Panc1 (cell line): ENCODE measurements around the gene IST1. TPM values are rescaled to one million over a fixed set of nuclear protein-coding genes. Genes with fewer than 3 reads are reported as not detected.

Experiments
- ATAC-seq: fragments of 200-7000 bp; cut with Tn5 transposase; 2 replicates; pipeline ENCODE4 v1.9.1; 2020; ENCODE audit warnings: mild to moderate bottlenecking, moderate library complexity
- BruUV-seq: library from RNA; stranded (reverse); fragments of 400-500 nt; replicated peaks from 2 replicates; lab custom pipeline; 2021; lab: Mats Ljungman, UMichigan
- CTCF ChIA-PET: fragments of 300-600 bp; sonication (Branson Sonifier 250); formaldehyde crosslinking; loops from one replicate; lab custom pipeline; 2022; ENCODE audit warnings: antibody characterized with exemption; lab: Charles Lee
- POLR2A ChIA-PET: fragments of 300-600 bp; sonication (Branson Sonifier 250); formaldehyde crosslinking; loops from one replicate; lab custom pipeline; 2022; ENCODE audit warnings: antibody characterized with exemption; lab: Charles Lee
- DNase-seq: peaks from one replicate; pipeline ENCODE4 v3.0.0-alpha.2; 2010; ENCODE audit warnings: low read depth, low spot score
- H3K27ac ChIP-seq: 2 replicates; pipeline ENCODE4 v1.5.1; 2011; ENCODE audit warnings: mild to moderate bottlenecking, low read length, inconsistent platforms
- H3K27me3 ChIP-seq: fragments of 200-500 bp; sonication (Bioruptor generic); 2 replicates; pipeline ENCODE4 v1.6.0; 2014; ENCODE audit warnings: low read length, inconsistent platforms; ENCODE audit not compliant: control insufficient read depth, insufficient read depth
- H3K36me3 ChIP-seq: fragments of 200-500 bp; sonication (Bioruptor generic); 2 replicates; pipeline ENCODE4 v1.5.1; 2014; ENCODE audit warnings: inconsistent platforms, mild to moderate bottlenecking, low read length, moderate library complexity; ENCODE audit not compliant: control insufficient read depth, insufficient read depth
- H3K4me1 ChIP-seq: 2 replicates; pipeline ENCODE4 v1.5.1; 2011; ENCODE audit warnings: inconsistent platforms, mild to moderate bottlenecking, low read length, moderate library complexity; ENCODE audit not compliant: control insufficient read depth, insufficient read depth
- H3K4me3 ChIP-seq, 2 experiments: 2 replicates each; pipeline ENCODE4 v1.5.1; 2011 to 2012; ENCODE audit warnings: low read depth in 2 of 2, low read length in 2 of 2, mild to moderate bottlenecking in 2 of 2, inconsistent platforms in 1 of 2, moderate library complexity in 1 of 2
- H3K9me3 ChIP-seq: fragments of 200-500 bp; sonication (Bioruptor generic); 2 replicates; pipeline ENCODE4 v1.5.1; 2014; ENCODE audit warnings: low read depth, mild to moderate bottlenecking, inconsistent platforms, low read length, moderate library complexity; ENCODE audit not compliant: control insufficient read depth, insufficient read depth
- POLR2AphosphoS5 ChIP-seq: IDR thresholded peaks from 2 replicates; pipeline ENCODE4 v1.6.1; 2012; ENCODE audit warnings: mild to moderate bottlenecking, low read depth, low read length, moderate library complexity
- SIN3A ChIP-seq: IDR thresholded peaks from 2 replicates; pipeline ENCODE4 v1.6.1; 2012; ENCODE audit warnings: low read depth, mild to moderate bottlenecking, low read length, moderate library complexity, borderline replicate concordance; ENCODE audit not compliant: insufficient read depth
- TCF7L2 ChIP-seq: IDR thresholded peaks from 2 replicates; pipeline ENCODE4 v1.6.1; 2011; ENCODE audit warnings: mild to moderate bottlenecking, low read depth, low read length, inconsistent platforms
- in situ Hi-C: cut with HindIII; loops from 2 replicates; pipeline ENCODE4 v1.10.0; 2016; ENCODE audit warnings: low sequenced_read_pairs, low pct_unique_long_range_greater_than_20kb
- intact Hi-C: fragments of 100-400 bp; cut with micrococcal nuclease; formaldehyde crosslinking; loops from one replicate; pipeline ENCODE4 v1.10.0; 2022; ENCODE audit not compliant: unreplicated experiment
- total RNA-seq: library from RNA; stranded (reverse); gene quantifications from one replicate; pipeline ENCODE4 v1.2.1, GENCODE V29; 2021; ENCODE audit not compliant: unreplicated experiment
- TF ChIP-seq, protein P1 (sequence below), 2 experiments: IDR thresholded peaks; 2 replicates each; pipeline ENCODE4 v1.6.1; 2011 to 2012; ENCODE audit warnings: low read depth in 2 of 2, control low read depth in 1 of 2, low read length in 1 of 2, mild to moderate bottlenecking in 1 of 2, moderate library complexity in 1 of 2; ENCODE audit not compliant: insufficient read depth in 1 of 2
- TF ChIP-seq, protein P2 (sequence below): fragments of 450-650 bp; IDR thresholded peaks from 2 replicates; pipeline ENCODE4 v1.5.1; 2017; ENCODE audit warnings: mild to moderate bottlenecking

Gene IST1
- total RNA-seq, 1 experiment from 2014 or later, result 173 TPM

DNA sequence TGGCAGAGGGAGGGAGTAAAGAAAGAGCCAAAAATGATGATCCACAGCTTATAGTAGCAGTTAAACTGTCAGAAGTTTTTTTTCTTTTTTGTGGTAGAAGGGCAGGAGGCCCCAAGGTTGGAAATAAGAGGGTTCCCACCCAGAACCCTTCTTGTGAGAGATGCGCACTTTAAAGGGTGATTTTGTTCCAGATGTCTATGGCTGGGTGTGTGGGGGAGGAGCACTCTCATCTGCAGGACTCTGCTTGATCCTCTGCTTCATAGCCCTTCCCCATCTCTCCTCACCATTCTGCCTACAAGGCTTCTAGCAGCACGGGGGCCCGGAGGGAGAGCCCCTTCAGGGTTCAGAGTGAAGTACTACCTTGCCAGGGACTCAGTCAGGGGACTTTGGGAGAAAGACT, 43.2 kb upstream of the IST1 start:
- intact Hi-C loops (no loop called here), in situ Hi-C loops (no loop called here)
- Histone ChIP-seq H3K27me3 (no peaks in the 10 kb centered on the region), H3K4me1 (no peaks in the 10 kb centered on the region; the same call in 1 of the 2 replicates), H3K36me3 (peaks cover 2% of the 10 kb centered on the region), H3K27ac (no peak overlapping the region), H3K9me3 (no peaks in the 10 kb centered on the region), H3K4me3 (no peak overlapping the region)
- ChIA-PET CTCF (no interaction called here), POLR2A (interaction anchor here (0.6 kb wide), 2 partner anchors 51 to 895 kb away, joined by 3 to 6 read pairs; no protein-coding TSS in a partner anchor)
- no TSS peak for BruUV-seq
- DNase-seq (no peak), ATAC-seq (no peak; the same call in 1 of the 2 replicates)
- TF ChIP-seq TCF7L2 (no peak), POLR2AphosphoS5 (no peak), SIN3A (no peak)
- TF ChIP-seq, protein P1, sequence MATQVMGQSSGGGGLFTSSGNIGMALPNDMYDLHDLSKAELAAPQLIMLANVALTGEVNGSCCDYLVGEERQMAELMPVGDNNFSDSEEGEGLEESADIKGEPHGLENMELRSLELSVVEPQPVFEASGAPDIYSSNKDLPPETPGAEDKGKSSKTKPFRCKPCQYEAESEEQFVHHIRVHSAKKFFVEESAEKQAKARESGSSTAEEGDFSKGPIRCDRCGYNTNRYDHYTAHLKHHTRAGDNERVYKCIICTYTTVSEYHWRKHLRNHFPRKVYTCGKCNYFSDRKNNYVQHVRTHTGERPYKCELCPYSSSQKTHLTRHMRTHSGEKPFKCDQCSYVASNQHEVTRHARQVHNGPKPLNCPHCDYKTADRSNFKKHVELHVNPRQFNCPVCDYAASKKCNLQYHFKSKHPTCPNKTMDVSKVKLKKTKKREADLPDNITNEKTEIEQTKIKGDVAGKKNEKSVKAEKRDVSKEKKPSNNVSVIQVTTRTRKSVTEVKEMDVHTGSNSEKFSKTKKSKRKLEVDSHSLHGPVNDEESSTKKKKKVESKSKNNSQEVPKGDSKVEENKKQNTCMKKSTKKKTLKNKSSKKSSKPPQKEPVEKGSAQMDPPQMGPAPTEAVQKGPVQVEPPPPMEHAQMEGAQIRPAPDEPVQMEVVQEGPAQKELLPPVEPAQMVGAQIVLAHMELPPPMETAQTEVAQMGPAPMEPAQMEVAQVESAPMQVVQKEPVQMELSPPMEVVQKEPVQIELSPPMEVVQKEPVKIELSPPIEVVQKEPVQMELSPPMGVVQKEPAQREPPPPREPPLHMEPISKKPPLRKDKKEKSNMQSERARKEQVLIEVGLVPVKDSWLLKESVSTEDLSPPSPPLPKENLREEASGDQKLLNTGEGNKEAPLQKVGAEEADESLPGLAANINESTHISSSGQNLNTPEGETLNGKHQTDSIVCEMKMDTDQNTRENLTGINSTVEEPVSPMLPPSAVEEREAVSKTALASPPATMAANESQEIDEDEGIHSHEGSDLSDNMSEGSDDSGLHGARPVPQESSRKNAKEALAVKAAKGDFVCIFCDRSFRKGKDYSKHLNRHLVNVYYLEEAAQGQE (IDR thresholded peaks at IDR 0.05; ENCODE audit: insufficient read depth in 1 of 2, low read depth in 2 of 2, low read length in 1 of 2), result no peak
- TF ChIP-seq, protein P2, sequence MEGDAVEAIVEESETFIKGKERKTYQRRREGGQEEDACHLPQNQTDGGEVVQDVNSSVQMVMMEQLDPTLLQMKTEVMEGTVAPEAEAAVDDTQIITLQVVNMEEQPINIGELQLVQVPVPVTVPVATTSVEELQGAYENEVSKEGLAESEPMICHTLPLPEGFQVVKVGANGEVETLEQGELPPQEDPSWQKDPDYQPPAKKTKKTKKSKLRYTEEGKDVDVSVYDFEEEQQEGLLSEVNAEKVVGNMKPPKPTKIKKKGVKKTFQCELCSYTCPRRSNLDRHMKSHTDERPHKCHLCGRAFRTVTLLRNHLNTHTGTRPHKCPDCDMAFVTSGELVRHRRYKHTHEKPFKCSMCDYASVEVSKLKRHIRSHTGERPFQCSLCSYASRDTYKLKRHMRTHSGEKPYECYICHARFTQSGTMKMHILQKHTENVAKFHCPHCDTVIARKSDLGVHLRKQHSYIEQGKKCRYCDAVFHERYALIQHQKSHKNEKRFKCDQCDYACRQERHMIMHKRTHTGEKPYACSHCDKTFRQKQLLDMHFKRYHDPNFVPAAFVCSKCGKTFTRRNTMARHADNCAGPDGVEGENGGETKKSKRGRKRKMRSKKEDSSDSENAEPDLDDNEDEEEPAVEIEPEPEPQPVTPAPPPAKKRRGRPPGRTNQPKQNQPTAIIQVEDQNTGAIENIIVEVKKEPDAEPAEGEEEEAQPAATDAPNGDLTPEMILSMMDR, result no peak

DNA sequence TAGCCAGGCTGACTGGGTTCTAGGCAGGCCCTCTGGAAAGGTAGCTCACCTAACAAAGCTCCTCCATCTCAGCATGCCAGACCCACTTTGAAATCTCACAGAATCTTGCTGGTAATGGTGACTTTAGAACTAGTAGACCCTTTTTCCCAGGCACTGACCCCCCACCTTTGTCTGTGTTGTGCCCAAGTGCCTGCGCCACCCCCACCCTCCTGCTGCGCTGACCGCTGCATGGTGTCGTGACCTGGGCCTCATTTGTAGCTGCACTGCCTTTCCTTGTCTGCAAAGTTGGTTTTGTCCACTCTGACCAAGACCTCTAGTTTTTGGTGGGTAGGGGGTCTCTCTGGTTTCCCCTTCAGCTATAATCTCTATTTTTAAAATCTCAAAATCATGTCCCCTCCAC, 42.8 kb upstream of the IST1 start:
- H3K4me1 ChIP-seq, result no peaks in the 10 kb centered on the region; the same call in 1 of the 2 replicates
- intact Hi-C loops, result no loop called here
- TF ChIP-seq SIN3A, result no peak
- TF ChIP-seq, protein P1 (IDR thresholded peaks at IDR 0.05; ENCODE audit: insufficient read depth in 1 of 2, low read depth in 2 of 2, low read length in 1 of 2), result no peak
- no peak for TF ChIP-seq POLR2AphosphoS5
- TF ChIP-seq, protein P2, result no peak
- TF ChIP-seq TCF7L2, result no peak
- no TSS peak for BruUV-seq
- no peaks in the 10 kb centered on the region for H3K27me3 ChIP-seq
- peaks cover 2% of the 10 kb centered on the region for H3K36me3 ChIP-seq
- ChIA-PET POLR2A (interaction anchor here (0.6 kb wide), 1 partner anchor 52 kb away, joined by 3 read pairs; no protein-coding TSS in a partner anchor), CTCF (no interaction called here)
- no peaks in the 10 kb centered on the region for H3K9me3 ChIP-seq
- H3K27ac ChIP-seq, result no peak overlapping the region
- DNase-seq (no peak), ATAC-seq (no peak)
- H3K4me3 ChIP-seq, result no peak overlapping the region
- in situ Hi-C loops, result no loop called here
